GM23338 (cell line): ENCODE results near the gene TMEM63B.

Experiments
- EZH2 ChIP-seq: fragments of 200-600 bp; sonication (generic); IDR thresholded peaks from one replicate; pipeline ENCODE4 v1.8.0; 2017; ENCODE audit warnings: antibody characterized with exemption, mild to moderate bottlenecking, low read depth; ENCODE audit not compliant: unreplicated experiment
- TF ChIP-seq, protein P1 (sequence below), 2 experiments: fragments of 200-600 bp in 1 of 2; sonication (generic) in 1 of 2; conservative IDR thresholded peaks; 2 replicates each; pipeline versions ENCODE4 v1.5.1 to v1.6.1; 2016 to 2017; ENCODE audit warnings: antibody characterized with exemption in 2 of 2, low read depth in 2 of 2, mild to moderate bottlenecking in 2 of 2, moderate library complexity in 1 of 2

DNA sequence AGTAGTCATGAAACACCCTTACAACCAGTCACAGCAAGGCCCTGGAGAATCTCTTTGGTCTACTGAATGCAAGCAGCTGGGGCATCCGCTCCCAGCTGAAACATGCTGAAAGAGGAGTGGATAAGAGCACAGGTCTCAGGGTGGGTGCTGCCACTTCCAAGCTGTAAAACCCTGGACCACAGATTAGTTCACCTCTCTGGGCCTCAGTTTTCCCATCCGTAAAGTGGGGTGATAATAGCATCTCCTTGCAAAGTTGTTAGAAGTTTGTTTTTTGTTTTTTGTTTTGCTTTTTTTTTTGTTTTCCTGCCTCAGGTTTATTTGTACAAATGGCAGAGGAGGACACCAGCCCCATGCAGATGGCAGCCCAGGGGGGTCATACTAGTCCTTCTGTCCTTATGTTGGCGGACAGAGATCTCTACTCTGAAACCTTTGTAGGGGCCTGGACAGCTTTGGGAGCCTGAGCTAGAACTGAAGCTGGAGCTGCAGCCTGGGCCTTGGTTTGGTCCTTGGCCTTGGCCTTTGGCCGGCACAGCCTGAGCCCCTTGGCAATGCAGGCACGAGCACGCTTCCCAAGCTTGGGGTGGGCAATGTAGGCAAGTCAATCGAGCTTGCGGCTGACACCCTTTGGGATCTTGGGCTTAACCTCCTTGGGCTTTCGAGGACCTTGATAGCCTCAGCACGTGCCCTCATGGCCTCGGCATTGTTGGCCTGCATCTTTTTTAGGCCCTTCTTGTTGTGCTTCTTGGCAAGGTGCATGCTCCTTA is 38.3 kb upstream of the TMEM63B start:
- TF ChIP-seq, protein P1, sequence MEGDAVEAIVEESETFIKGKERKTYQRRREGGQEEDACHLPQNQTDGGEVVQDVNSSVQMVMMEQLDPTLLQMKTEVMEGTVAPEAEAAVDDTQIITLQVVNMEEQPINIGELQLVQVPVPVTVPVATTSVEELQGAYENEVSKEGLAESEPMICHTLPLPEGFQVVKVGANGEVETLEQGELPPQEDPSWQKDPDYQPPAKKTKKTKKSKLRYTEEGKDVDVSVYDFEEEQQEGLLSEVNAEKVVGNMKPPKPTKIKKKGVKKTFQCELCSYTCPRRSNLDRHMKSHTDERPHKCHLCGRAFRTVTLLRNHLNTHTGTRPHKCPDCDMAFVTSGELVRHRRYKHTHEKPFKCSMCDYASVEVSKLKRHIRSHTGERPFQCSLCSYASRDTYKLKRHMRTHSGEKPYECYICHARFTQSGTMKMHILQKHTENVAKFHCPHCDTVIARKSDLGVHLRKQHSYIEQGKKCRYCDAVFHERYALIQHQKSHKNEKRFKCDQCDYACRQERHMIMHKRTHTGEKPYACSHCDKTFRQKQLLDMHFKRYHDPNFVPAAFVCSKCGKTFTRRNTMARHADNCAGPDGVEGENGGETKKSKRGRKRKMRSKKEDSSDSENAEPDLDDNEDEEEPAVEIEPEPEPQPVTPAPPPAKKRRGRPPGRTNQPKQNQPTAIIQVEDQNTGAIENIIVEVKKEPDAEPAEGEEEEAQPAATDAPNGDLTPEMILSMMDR (conservative IDR thresholded peaks at IDR 0.05; ENCODE audit: low read depth in 2 of 2): no peak
- no peak for TF ChIP-seq EZH2
